DMS53 treated with DMSO at 0.1 percent for 48 hours (cell line): ENCODE results near the gene FGFR2.

Experiments
- DNase-seq: peaks from one replicate; lab custom pipeline; 2025; ENCODE audit not compliant: unreplicated experiment; lab: John Stamatoyannopoulos, UW

Gene FGFR2

DNA sequence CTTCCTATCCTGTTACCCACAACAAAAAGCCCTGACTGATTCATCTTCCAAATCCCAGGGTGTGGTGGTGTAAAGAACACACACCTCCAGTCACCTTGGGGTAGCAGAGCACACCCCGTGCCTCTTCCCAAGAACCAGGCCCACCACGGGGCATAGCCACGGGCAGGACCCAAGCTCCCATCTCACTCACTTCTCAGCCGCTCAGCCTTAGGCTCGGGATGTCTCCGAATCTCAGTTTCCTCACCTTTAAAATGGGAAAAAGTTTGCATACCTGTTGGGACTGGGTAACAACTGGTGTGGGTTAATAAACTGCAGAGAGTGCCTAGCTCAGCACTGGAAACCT, 139.0 kb downstream of the FGFR2 start:
- no peak for DNase-seq

DNA sequence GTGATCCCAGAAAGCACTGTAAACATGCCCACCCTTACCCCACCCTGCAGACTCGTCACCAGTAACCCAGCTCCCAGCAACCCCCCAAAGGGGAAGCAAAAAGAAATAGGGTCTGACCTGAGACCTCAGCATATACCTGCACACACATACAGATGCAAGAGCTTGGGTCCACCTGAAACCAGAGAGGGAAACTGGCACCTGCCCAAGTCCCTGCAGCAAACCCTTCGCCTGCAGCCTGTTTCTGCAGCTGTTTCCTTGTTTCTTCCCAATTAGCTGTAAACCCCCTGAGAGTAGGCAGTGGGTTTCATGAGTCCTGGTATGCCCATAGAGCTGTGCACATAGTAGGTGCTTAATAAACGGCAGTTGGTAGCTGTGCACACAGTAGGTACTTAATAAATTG, 140.5 kb downstream of the FGFR2 start:
- no peak for DNase-seq

DNA sequence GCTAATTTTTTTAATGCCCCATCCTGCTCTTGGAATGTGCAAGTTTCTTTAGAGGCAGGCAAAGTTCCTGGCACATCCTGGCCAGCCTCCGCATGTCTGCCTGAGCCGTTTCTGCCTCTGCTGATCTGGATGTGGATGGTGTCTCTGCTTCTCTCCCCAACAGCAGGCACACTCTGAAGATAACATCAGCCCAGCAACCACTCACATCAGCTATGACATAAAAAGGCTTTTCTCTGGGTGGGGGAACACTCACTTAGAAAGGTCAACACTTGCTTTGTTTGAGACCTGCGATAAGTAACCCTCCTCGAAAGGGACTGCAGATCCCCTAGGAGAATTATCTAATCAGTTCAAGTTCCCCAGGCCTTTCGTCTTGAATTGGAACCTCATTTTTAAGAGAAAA, 142.9 kb downstream of the FGFR2 start:
- DNase-seq: no peak

DNA sequence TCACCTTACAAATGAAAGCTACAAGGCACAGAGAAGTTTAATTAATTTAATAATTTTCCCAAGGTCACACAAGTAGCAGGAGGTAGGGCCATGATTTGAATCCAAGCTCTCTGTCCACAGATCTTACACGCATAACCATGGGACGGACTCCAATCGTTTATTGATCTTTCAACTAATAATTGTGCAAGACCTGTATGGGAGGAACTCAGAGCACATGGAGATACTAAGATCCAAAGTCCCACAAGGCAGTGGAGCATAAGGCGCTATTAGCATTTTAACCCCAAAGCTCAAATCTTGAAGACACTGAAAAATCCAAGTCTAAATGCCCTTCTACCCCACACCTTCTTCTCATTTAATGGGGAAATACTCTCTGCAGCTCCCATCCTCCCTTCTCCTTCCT, 143.5 kb downstream of the FGFR2 start:
- DNase-seq: no peak

DNA sequence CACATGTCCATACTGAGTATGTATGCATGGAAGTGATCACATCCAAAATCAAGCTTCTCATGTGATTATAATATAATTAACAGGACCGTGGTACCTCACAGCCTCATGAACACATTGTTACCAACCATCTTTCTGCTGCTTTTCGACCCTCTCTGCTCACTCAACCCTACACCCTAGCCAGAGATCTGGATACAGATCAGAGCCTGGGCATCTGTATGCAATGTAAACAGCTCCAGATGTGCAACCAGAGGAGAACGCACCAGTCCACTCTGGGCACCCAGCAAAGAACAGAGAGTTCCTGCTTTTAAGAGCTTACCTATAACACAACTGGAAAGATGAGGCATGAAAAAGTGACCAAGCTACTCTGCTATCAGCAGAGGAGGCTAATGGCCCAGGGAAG, 145.1 kb downstream of the FGFR2 start:
- DNase-seq: no peak

DNA sequence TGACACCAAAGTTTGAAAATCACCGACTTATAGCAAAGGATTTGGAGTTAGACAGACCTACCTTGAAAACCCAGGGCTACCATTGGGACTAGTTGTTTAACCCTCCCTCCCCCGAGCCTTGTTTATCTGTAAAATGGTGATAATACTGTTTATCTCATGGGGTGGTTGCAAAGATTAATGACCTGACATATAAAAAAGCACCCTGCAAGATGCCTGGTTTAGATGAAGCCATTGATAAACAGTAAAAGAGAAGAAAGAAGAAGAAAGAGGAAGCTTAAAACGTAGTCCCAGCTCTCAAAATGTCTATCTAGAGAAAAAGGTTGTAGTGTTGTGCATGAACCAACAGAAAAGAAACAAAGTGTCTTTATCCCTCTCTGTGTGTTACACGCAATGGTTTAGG, 145.7 kb downstream of the FGFR2 start:
- DNase-seq: no peak

DNA sequence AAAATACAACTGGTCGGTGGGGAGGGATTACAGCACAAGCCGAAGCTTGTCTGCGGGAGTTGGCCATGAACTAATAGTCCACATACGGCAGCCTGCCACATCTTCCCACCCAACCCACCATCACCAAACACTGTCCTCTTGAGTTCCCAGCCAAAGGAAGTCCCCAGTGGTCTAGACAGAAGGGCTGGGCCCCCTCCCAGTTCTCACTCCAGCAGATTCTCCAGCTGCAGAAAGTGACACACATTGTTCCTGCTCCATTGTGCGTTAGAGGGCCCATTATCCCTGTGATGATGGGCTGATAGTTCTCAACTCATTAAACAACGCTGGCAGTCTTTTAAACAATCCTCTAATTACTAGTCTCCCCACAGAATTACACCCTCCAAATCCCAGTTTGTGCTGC, 148.0 kb downstream of the FGFR2 start:
- DNase-seq: no peak

DNA sequence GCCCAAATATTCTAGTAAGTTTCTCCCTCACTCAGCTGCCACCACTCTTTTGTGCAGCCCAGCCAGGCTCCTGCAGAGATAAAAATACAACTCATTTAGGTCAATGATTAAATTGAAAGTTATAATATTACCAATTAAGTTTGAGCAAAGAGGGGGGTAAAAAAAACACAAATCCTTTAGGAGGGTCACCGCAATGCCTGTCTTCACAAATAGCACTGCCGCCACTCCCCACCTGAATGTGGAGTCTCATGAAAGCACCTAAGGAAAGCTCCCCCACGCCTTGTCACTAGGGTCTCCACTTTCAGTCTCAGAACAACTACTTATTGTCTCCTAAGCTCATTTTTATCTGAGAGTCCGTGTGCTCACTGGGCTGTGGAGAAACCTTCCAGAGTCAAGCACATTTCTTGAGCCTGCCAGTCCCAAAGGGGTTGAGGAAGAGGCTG, 148.7 kb downstream of the FGFR2 start:
- no peak for DNase-seq

DNA sequence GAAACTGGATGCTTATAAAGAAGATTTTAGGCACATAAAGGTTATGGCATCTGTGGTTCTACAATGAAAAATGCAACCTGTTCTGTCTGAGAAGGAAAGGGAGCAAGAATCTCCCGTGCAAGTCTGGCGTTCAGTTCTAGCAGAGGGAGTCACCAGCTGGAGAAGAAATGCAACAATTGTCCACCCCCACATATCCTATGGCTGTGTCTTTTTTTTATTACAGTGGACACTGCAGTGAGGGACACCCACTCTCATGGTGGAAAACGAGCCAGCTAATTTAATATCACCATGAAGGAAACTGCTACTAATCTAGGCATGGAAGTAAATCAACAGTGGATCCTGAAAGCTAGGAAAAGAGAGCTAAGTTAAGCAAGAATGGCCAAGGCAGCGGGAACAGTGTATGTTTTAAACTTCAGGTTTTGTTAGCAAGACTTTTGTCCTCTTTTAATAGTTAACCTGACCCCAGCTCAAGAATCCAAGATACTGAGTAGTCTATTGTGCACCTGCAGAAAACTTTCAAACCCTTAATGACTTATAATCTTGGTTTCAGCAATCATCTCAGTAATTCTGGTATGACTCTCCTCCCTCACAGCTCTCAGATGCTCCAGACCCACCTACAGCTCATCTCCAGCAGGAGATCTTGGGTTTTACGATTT, 149.3 kb downstream of the FGFR2 start:
- no peak for DNase-seq

DNA sequence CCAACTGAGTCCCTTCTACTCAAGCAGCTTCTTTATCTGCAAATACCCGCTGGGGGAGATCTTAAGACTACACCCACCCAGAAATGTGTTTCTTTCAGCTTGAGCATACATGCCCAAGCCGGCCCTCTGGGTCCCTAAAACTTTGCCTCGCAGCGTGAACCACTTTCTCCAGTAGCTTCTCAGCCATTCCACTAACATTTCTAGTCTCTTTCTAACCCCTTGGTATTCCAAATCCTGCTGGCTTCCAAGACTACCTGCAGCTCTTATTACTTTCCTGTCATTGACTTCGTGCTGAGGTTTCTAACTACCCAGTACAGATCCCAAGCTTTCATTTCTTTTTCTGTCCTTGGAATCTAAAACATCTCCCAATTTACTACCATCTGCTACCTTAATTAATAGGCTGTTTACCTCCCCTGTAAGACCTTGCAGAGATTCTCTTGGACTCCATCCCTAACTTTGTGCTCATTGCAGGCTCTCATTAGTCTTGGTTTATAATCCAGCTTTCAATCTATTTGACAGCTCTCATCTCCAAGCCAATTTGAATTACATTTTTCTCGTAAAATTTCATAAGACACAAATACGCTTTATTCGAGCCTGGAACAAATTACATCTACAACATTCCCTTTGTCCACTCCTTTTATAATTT, 153.6 kb downstream of the FGFR2 start:
- no peak for DNase-seq

DNA sequence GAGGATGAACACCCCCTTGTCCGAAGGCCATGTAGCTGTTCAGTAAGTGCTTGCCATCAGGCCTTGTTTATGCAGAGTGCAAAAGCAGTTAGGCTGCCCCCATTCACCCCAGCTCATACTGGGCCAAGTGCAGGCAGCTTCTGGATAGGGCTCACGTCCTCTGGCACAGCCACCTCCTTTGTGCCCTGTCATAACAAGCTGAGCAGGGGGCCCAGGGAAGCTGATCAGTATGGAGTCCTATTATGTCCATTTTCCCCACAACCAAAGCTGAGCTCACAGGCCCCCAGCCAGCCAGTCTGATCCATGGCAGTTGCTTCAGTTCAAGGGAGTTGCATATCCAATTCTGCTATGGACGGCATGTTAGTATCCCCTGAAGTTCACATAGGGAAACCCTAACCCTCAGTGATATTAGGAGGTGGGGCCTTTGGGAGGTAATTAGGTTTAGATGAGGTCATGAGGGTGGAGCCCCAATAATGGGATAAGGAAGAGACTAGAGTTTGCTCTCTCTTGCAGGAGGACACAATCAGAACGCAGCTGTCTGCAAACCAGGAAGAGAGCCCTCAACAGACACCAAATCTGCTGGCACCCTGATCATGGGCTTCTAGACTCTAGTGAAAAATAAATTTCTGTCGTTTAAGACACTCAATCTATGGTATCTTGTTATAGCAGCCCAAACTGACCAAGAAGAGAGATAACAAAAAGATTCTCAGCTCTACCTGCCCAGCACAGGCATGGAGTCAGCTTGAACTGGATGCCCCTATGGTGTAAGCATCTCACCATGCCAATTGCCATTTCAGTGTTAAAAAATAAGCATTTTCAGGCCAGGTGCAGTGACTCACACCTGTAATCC, 155.9 kb downstream of the FGFR2 start:
- DNase-seq: no peak

DNA sequence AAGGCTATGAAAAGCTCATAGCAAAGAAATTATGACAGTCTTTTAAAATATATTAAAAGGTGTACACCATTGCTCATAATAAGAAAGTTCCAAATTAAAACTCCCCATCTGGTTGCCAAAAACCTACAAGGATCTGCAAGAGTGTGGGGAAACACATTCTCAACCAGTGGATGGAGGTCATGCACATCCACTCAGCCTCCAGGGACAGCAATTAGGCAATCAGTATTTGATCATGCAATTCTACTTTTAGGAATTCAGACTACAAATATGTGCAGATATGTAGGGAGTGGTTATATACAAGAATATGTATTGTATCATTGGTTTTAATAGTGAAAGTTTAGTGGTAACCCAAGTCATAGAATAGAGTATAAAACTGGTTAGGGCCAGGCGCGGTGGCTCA, 157.8 kb downstream of the FGFR2 start:
- no peak for DNase-seq

DNA sequence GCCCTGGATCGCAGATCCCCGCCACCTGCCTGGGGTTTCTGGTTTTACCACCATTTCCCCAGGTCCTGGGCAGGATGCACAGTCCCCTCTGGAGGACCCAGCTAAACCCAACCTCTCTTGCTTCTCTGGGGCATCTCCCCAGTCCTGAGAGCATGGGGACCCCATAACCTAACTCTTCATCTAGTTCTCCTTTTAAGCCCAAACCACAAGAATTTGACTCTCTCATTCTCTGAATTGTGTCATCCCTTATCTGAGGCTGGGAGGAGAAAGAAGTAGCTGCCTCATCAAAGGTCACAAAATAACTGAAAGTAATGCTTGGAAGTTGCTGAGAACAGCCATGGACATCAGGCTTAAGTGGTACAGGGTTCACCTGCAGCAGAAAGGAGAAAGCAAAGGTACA, 159.9 kb downstream of the FGFR2 start:
- no peak for DNase-seq

DNA sequence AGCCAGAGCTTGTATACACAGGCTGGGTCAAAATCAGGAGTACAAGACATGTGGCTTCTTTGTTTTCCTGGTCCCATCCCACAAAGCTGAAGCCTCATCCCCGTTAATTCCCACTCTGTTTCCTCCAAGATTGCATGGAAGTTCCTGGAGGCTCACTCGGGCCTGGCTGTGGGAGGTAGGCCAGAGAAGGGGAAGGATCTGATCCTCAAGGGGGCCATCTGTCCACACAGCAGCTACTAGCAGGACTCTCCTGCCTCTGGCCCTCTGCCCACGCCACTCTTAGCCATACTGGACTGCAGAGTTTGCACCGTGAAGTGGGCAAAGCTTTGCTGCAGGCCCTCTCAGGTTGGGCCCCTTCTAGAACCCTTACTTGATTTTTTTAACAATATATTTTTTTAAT, 160.6 kb downstream of the FGFR2 start:
- no peak for DNase-seq

DNA sequence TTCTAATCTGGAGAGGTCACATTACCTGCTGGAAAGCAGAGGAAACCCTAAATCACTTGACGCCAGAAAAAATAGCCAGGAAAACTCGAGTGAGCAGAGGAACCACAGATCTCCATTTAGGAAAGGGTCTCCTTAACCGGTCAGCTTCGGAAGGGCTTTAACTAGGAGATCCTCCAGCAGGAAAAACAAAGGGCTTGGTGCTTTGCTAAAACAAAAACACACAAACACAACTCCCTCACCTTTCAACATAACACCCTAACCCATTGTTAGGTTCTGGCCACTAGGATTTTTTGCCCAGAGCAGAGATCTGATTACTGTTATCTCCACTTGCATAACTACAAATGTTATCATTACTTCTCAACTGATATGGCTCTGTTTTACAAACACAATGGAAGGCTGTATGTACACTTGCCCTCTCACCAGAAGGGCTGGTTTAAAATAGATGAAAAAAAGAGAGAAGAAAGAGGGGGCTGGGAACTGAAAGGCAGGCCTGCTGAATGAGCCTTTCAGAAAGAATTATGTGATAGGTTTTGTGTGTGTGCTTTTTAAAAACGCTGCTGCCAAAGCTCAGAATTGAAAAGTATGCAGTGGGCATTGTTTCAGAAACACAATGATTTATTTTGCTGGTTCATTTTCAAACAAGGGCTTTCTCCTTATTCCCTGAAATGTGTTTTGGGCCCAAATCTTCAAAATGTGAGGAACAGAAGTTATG, 161.5 kb downstream of the FGFR2 start:
- DNase-seq: no peak

DNA sequence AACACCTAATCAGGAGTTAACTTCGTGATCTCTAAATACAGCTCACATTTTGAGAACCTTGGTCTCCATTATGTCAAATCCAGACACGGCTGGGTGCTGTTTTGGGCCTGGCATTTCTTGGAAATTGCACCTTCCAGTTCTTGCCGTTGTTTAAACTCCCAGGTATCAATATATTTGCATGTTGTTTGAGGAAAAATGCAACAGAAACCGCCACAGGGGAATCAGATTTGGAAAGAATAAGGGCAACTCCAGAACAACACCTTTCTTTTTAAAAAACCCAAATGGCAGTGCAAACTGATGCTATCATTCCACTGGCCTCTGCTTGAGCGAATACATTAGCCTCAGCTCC, 162.0 kb downstream of the FGFR2 start:
- no peak for DNase-seq

DNA sequence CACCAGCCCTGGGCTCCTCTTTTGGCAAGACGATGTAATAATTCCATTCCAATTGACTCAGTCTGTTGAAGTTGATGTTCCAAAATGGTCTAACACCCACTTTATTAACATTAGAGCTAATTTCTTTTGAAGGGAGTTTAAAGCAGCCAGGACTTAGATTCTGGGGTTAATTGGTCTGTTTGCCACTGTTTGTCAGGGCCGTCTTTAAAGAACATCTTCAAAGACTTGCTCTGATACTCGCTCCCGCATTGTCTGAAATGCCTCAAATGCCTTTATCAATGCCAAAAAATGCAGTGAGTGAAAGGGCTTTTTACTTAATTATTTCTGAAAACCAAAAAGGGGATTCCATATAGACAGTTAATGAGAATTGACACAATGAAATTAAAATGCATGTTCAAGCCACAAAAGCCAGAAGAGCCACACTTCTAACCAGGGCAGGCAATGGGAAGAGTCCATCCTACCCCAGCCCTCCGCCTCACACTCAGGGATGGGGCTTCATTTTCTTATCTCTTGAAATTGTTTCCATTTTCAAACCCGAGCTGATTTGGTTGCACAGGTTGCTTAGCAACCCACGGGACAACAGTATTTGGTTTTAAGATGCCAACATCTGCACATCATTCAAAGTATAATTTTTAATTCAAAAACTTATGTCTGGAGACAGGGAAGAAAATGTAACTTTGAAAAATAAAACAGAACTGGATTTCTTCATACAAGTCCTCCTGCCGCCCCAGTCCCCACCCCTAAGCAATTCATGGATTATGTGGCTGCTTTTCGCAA, 163.0 kb downstream of the FGFR2 start:
- DNase-seq: no peak

DNA sequence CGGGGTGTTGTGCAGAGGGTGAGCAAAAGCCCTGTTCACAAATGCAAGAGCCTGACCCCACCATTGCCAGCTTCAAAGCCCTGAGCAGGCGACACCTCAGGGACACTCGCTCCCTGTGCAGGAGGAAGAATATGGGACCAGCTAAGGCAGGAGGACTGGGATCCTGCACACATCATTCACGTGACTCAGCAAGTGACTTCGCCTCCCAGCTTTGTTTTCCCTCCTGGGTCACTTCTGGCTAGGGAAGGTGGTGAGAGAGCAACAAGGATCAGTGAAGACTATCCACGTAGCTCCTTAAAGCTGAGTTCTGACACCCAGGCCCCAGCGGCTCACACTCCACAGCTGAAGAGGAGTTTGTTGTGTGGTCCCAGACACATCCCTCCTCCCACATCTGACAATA, 164.3 kb downstream of the FGFR2 start:
- DNase-seq: no peak

DNA sequence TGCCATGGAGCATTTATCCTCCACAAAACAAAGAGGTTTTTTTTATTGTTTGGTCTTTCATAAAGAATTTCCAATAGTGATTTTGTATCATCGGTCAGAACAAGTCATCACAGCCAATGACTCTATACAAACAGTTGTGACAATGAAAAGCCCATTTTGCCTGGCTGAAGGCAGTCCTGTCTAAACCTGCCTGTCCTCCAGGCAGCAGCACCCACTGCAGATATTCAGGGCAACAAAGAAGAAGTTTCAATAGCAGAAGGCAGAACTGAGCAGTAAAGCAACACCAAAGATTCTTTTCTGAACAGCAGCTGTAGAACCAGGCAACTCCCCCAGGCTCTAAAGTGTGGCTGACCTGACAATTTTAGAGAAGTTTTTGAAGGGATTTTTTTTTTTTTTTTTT, 169.4 kb downstream of the FGFR2 start:
- no peak for DNase-seq
